ENCODE results near the gene PIK3CD. TPM values are rescaled to one million over a fixed set of nuclear protein-coding genes. Genes with fewer than 3 reads are reported as not detected.

Gene PIK3CD
- total RNA-seq, 1 donor = 14.1 TPM

DNA sequence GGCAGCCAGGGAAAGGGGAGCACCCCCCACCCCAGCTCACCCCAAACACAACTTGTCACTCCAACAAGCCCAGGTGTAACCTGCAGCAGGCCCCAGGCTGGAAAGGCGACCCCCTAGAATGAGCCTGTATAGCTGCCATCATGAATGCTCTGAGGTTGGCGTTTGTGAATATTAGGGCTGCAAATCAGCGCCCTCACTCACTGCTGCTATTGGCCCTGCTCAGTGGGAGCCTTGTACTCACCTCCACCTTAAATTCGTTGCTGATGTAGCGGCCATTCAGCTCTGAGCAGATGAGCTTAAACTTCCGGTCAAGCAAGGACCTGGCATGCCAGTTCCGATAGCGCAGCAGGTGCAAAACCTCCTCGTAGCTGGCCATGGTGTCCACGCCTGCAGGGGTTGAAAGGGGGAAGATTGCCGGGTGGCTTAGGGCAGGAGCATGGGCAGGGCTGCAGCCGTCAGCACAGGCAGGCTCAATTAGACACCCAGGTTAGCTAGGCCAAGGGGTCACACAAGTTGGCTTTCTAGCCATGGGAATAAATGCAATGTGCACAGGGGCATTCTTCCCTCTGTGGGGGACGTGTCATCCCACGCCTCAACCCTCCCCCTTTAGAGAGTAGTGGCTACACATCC is 81.7 kb downstream of the PIK3CD start:
- Histone ChIP-seq H3K4me1 (ENCODE audit: insufficient read depth, low read length) (no peaks in the 10 kb centered on the region), H3K36me3 (ENCODE audit: insufficient read depth, low read length) (peaks cover 61% of the 10 kb centered on the region), H3K4me3 (ENCODE audit: insufficient read depth, low read length) (no peak overlapping the region), H3K4me2 (ENCODE audit: insufficient read depth, low read length) (no peak overlapping the region), H3K79me2 (ENCODE audit: insufficient read depth, low read length) (no peaks in the 10 kb centered on the region), H2AFZ (ENCODE audit: low read length) (no peak overlapping the region), H3K9me3 (ENCODE audit: low read depth, low read length) (no peaks in the 10 kb centered on the region), H3K27ac (ENCODE audit: low read depth, low read length) (no peak overlapping the region), H3K27me3 (ENCODE audit: insufficient read depth, low read length) (no peaks in the 10 kb centered on the region), H4K20me1 (ENCODE audit: insufficient read depth, low read length) (no peaks in the 10 kb centered on the region)
- TF ChIP-seq, protein P1, sequence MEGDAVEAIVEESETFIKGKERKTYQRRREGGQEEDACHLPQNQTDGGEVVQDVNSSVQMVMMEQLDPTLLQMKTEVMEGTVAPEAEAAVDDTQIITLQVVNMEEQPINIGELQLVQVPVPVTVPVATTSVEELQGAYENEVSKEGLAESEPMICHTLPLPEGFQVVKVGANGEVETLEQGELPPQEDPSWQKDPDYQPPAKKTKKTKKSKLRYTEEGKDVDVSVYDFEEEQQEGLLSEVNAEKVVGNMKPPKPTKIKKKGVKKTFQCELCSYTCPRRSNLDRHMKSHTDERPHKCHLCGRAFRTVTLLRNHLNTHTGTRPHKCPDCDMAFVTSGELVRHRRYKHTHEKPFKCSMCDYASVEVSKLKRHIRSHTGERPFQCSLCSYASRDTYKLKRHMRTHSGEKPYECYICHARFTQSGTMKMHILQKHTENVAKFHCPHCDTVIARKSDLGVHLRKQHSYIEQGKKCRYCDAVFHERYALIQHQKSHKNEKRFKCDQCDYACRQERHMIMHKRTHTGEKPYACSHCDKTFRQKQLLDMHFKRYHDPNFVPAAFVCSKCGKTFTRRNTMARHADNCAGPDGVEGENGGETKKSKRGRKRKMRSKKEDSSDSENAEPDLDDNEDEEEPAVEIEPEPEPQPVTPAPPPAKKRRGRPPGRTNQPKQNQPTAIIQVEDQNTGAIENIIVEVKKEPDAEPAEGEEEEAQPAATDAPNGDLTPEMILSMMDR (IDR thresholded peaks at IDR 0.05; ENCODE audit: extremely low read depth, low read depth, low read length) = no peak
- peak; percentile 77 for DNase-seq (ENCODE audit: insufficient read length, low spot score, missing footprints)

DNA sequence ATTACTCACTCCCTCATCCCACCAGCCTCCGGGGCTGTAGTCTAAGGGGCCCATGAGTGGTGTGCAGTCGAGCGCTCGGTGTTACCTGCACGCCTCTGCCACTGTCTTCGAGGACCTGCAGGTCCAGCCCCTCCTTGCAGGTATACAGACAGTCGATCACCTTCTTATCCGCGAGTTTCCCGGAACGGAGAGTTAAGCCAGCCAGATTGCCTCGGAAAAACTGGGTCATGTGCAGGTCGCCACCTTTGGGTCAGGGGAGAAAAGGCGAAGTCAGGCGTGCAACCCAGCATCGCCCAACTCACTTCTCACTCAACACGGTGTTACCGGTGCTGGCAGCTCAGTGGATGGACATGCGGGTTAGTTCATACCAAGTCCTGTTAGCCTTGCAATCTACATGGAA is 84.3 kb downstream of the PIK3CD start:
- Histone ChIP-seq H3K27me3 (ENCODE audit: insufficient read depth, low read length) (no peaks in the 10 kb centered on the region), H3K36me3 (ENCODE audit: insufficient read depth, low read length) (peaks cover 70% of the 10 kb centered on the region), H3K27ac (ENCODE audit: low read depth, low read length) (no peak overlapping the region), H3K4me1 (ENCODE audit: insufficient read depth, low read length) (no peaks in the 10 kb centered on the region), H2AFZ (ENCODE audit: low read length) (no peak overlapping the region), H3K9me3 (ENCODE audit: low read depth, low read length) (no peaks in the 10 kb centered on the region), H3K79me2 (ENCODE audit: insufficient read depth, low read length) (no peaks in the 10 kb centered on the region), H4K20me1 (ENCODE audit: insufficient read depth, low read length) (no peaks in the 10 kb centered on the region), H3K4me3 (ENCODE audit: insufficient read depth, low read length) (no peak overlapping the region), H3K4me2 (ENCODE audit: insufficient read depth, low read length) (no peak overlapping the region)
- TF ChIP-seq, protein P1 (IDR thresholded peaks at IDR 0.05; ENCODE audit: extremely low read depth, low read depth, low read length) = no peak
- DNase-seq (ENCODE audit: insufficient read length, low spot score, missing footprints) = no peak

DNA sequence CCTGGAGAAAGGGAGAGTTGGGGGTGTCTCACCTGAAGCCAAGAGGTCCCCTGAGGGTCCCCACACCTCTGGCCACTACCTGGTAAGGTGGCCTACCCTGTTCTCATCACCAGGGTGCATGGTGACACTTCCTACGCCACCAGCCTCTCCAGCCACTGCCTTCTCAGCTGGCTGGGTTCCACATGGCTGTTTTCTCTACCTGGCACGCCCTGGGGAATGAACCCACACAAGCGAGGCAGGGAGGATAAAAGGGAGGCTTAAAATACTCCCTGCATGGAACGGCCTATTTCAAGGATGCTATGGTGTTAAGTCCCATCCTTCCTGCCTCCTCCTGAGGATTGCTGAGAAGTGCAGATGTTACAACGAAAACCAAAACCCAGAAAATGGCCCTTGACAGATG is 84.7 kb downstream of the PIK3CD start:
- peaks cover 70% of the 10 kb centered on the region for H3K36me3 ChIP-seq (ENCODE audit: insufficient read depth, low read length)
- H3K9me3 ChIP-seq (ENCODE audit: low read depth, low read length) = no peaks in the 10 kb centered on the region
- no peak overlapping the region for H3K4me3 ChIP-seq (ENCODE audit: insufficient read depth, low read length)
- TF ChIP-seq, protein P1 (IDR thresholded peaks at IDR 0.05; ENCODE audit: extremely low read depth, low read depth, low read length) = no peak
- H3K27ac ChIP-seq (ENCODE audit: low read depth, low read length) = no peak overlapping the region
- H3K27me3 ChIP-seq (ENCODE audit: insufficient read depth, low read length) = no peaks in the 10 kb centered on the region
- no peaks in the 10 kb centered on the region for H4K20me1 ChIP-seq (ENCODE audit: insufficient read depth, low read length)
- H3K4me2 ChIP-seq (ENCODE audit: insufficient read depth, low read length) = no peak overlapping the region
- H3K4me1 ChIP-seq (ENCODE audit: insufficient read depth, low read length) = no peaks in the 10 kb centered on the region
- DNase-seq (ENCODE audit: insufficient read length, low spot score, missing footprints) = no peak
- no peaks in the 10 kb centered on the region for H3K79me2 ChIP-seq (ENCODE audit: insufficient read depth, low read length)
- no peak overlapping the region for H2AFZ ChIP-seq (ENCODE audit: low read length)

DNA sequence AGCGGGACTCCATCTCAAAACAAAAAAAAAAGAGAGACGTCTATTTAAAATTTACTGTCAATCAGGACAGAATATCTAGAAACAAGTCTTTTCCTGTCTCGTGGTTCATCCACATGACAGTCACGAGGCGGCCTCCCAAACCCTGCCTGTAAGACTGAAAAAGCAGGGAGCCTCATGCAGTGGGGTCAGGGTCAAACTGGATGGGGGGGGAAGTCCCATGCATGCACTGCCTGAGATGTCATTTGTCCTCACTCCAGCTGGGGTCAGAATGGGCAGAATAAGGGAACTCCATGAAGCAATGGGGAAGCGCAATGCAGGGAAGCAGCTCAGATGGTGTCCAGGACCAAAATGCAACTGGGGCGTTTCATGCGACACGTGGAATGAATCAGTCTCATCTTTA is 85.5 kb downstream of the PIK3CD start:
- Histone ChIP-seq H3K27me3 (ENCODE audit: insufficient read depth, low read length) (no peaks in the 10 kb centered on the region), H3K9me3 (ENCODE audit: low read depth, low read length) (no peaks in the 10 kb centered on the region), H3K4me1 (ENCODE audit: insufficient read depth, low read length) (no peaks in the 10 kb centered on the region), H2AFZ (ENCODE audit: low read length) (no peak overlapping the region), H3K27ac (ENCODE audit: low read depth, low read length) (no peak overlapping the region), H3K79me2 (ENCODE audit: insufficient read depth, low read length) (no peaks in the 10 kb centered on the region), H3K36me3 (ENCODE audit: insufficient read depth, low read length) (peaks cover 67% of the 10 kb centered on the region), H3K4me3 (ENCODE audit: insufficient read depth, low read length) (no peak overlapping the region), H3K4me2 (ENCODE audit: insufficient read depth, low read length) (no peak overlapping the region), H4K20me1 (ENCODE audit: insufficient read depth, low read length) (no peaks in the 10 kb centered on the region)
- DNase-seq (ENCODE audit: insufficient read length, low spot score, missing footprints) = no peak
- TF ChIP-seq, protein P1 (IDR thresholded peaks at IDR 0.05; ENCODE audit: extremely low read depth, low read depth, low read length) = no peak

All from osteoblast (primary cell).